Measurements from ENCODE around the gene ACVR1B. TPM values are rescaled to one million over a fixed set of nuclear protein-coding genes. Genes with fewer than 3 reads are reported as not detected.

ACVR1B gene
- total and polyA plus RNA-seq, 9 of the 15 experiments (the other 6 are each of a cell fraction or from before 2014, with no cell fraction given): 0.97 to 15.1 (median 6.8) TPM

DNA sequence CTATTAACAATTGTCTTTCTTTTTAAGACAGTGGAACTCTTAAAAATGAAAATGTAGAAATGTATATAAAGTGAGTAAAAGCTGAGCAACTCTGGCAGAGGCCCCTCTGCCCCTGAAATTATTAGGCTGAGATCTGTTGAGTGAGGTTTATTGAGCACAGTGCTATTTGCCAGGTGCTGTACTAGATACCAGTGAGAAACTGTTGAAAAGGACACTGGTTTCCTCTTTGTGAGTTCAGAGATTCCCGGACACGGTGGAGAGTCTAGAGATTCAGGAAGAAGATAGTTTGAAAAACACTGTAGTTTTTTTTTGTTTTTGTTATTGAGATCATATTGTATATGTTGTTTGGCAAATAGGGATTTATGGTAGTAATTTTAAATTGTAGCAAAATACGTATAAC lies 11.2 kb downstream of the ACVR1B start:
- 37% methylated on average over 3 of the region's 3 CpGs for WGBS (ENCODE audit: insufficient coverage, low coverage, missing lambda C conversion rate)
- CTCF ChIA-PET (ENCODE audit: low intra/inter-chr PET ratio): no interaction called here
- BruUV-seq (replicated peaks): no TSS peak
- Histone ChIP-seq H4K20me1 (replicated peaks; ENCODE audit: control insufficient read depth, insufficient read depth, low read length) (no peaks in the 10 kb centered on the region; the same call in 1 of the 2 replicates), H3K4me1 (replicated peaks in 1 of 2; ENCODE audit: control insufficient read depth in 2 of 2, insufficient read depth in 2 of 2, low read length in 2 of 2) (no peaks in the 10 kb centered on the region; a peak in 1 of 5 replicates), H2AFZ (ENCODE audit: low read depth, low read length) (no peak overlapping the region), H3K79me2 (ENCODE audit: control insufficient read depth, insufficient read depth, low read length) (no peaks in the 10 kb centered on the region), H3K9me1 (ENCODE audit: control insufficient read depth, insufficient read depth, low read length) (no peaks in the 10 kb centered on the region), H3K27me3 (ENCODE audit: control insufficient read depth in 2 of 2, insufficient read depth in 2 of 2, low read length in 2 of 2) (no peaks in the 10 kb centered on the region), H3K9me3 (replicated peaks; ENCODE audit: control insufficient read depth, insufficient read depth, low read depth, low read length) (no peaks in the 10 kb centered on the region), H3K36me3 (ENCODE audit: control insufficient read depth, insufficient read depth, low read length) (peaks cover 5% of the 10 kb centered on the region; the same call in 1 of the 3 replicates), H3K4me3 (no peak overlapping the region), H3K4me2 (ENCODE audit: insufficient read depth, low read length) (no peak overlapping the region), H3K27ac (ENCODE audit: extremely low read depth, low read depth, low read length) (no peak overlapping the region), H3K9ac (ENCODE audit: insufficient read depth in 1 of 2, low read depth in 2 of 2, low read length in 2 of 2) (no peak overlapping the region)
- intact Hi-C loops (cut with micrococcal nuclease) (no loop called here), in situ Hi-C loops (cut with MboI) (no loop called here)
- FAIRE-seq: no peak
- no peak for DNase-seq (ENCODE audit: extremely low read depth in 1 of 4, low spot score in 3 of 4)
- ATAC-seq: no peak
- TF ChIP-seq, protein P1, sequence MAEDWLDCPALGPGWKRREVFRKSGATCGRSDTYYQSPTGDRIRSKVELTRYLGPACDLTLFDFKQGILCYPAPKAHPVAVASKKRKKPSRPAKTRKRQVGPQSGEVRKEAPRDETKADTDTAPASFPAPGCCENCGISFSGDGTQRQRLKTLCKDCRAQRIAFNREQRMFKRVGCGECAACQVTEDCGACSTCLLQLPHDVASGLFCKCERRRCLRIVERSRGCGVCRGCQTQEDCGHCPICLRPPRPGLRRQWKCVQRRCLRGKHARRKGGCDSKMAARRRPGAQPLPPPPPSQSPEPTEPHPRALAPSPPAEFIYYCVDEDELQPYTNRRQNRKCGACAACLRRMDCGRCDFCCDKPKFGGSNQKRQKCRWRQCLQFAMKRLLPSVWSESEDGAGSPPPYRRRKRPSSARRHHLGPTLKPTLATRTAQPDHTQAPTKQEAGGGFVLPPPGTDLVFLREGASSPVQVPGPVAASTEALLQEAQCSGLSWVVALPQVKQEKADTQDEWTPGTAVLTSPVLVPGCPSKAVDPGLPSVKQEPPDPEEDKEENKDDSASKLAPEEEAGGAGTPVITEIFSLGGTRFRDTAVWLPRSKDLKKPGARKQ (CRISPR knock-in tag; IDR thresholded peaks at IDR 0.05): no peak
- TF ChIP-seq SPI1 (IDR thresholded peaks at IDR 0.05; ENCODE audit: borderline replicate concordance, low read depth, low read length) (0 out of 2 replicates have a peak, but pooled peaks have one; percentile 12), ZNF766 (CRISPR knock-in tag; conservative IDR thresholded peaks at IDR 0.05) (peak; percentile 88)
- POLR2A ChIA-PET: interaction anchor here (0.7 to 2.1 kb wide), 3 partner anchors 8 to 36 kb away, joined by 3 to 8 read pairs (median 5); no protein-coding TSS in a partner anchor

DNA sequence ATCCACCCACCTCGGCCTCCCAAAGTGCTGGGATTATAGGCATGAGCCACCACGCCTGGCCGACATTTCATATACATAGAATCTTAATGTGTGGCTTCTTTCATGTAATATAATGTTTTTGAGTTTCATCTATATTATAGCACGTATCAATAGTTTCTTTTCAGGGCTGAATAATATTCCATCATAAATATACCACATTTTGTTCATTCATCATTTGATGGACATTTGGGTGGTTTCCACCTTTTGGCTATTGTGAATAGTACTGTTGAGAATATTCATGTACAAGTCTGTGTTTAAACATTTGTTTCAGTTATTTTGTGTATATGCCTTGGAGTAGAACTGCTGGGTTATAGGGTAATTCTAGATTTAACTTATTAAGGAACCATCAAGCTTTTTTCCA lies 12.0 kb downstream of the ACVR1B start:
- Histone ChIP-seq H3K4me2 (ENCODE audit: insufficient read depth, low read length) (no peak overlapping the region), H3K9me3 (replicated peaks; ENCODE audit: control insufficient read depth, insufficient read depth, low read depth, low read length) (no peaks in the 10 kb centered on the region), H3K36me3 (ENCODE audit: control insufficient read depth, insufficient read depth, low read length) (peaks cover 5% of the 10 kb centered on the region; the same call in 1 of the 3 replicates), H3K4me3 (no peak overlapping the region), H3K79me2 (ENCODE audit: control insufficient read depth, insufficient read depth, low read length) (no peaks in the 10 kb centered on the region), H3K27me3 (ENCODE audit: control insufficient read depth in 2 of 2, insufficient read depth in 2 of 2, low read length in 2 of 2) (no peaks in the 10 kb centered on the region), H2AFZ (ENCODE audit: low read depth, low read length) (no peak overlapping the region), H3K9ac (ENCODE audit: insufficient read depth in 1 of 2, low read depth in 2 of 2, low read length in 2 of 2) (no peak overlapping the region), H3K27ac (ENCODE audit: extremely low read depth, low read depth, low read length) (no peak overlapping the region), H3K9me1 (ENCODE audit: control insufficient read depth, insufficient read depth, low read length) (no peaks in the 10 kb centered on the region), H4K20me1 (replicated peaks; ENCODE audit: control insufficient read depth, insufficient read depth, low read length) (no peaks in the 10 kb centered on the region; the same call in 1 of the 2 replicates), H3K4me1 (replicated peaks in 1 of 2; ENCODE audit: control insufficient read depth in 2 of 2, insufficient read depth in 2 of 2, low read length in 2 of 2) (peaks cover 0 to under 1% of the 10 kb centered on the region in 2 experiments; a peak in 1 of 5 replicates)
- TF ChIP-seq, protein P2, sequence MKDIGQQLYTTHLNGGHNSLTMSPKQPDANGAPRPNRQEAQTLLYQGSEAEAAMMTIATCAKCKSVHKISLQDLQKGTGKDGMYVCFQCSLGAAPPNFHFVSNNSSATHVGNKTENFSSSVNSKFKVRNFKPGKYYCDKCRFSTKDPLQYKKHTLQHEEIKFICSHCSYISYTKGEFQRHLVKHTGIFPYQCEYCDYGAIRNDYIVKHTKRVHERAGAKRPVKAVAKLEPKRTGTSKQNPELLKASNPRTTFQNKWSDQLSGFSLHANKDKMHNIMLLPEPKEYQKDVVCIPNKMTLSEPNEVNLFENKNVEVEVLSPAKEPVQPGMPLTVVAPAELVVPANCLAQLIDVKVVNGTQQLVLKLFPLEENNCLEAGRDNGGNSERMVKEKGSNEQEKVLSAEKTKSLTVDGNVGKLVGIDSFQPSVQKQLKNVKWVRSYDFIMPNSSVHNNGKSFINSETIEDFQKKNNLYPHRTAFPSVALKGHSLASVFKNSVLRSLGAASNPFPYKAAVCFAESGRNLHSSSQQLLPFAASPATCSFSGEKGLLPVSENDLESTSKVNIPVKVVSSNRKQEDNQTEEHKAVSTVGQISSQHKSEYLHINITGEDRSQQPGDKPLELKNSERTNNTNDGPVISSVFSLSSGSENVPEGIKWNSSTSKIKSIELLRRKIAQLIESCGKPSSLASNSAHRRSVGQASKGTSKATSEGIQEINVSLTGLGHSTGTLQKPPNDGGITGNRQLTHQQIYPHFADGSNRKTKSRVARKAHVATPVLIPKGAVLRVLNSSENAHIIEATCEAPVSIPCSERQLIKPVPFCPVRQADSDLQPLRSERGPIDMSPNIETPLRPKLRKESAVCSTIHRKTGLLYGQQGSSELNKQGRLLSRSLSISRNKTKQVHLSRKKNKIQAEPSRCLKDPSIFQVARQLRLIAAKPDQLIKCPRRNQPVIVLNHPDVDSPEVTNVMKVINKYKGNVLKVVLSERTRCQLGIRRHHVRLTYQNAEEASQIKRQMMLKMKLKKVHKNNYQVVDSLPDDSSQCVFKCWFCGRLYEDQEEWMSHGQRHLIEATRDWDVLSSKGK (CRISPR knock-in tag; IDR thresholded peaks at IDR 0.05): no peak
- TF ChIP-seq ZBTB8A (IDR thresholded peaks at IDR 0.05; ENCODE audit: partially characterized antibody): no peak
- no peak for TF ChIP-seq MTA1 (IDR thresholded peaks at IDR 0.05; ENCODE audit: borderline replicate concordance)
- TF ChIP-seq ZNF174 (CRISPR knock-in tag; IDR thresholded peaks at IDR 0.05): no peak
- no peak for TF ChIP-seq ARHGAP35 (IDR thresholded peaks at IDR 0.05; ENCODE audit: partially characterized antibody)
- no peak for TF ChIP-seq SPI1 (IDR thresholded peaks at IDR 0.05; ENCODE audit: borderline replicate concordance, low read depth, low read length)
- no TSS peak for BruUV-seq (replicated peaks)
- 96% methylated on average over 3 of the region's 4 CpGs for WGBS (ENCODE audit: insufficient coverage, low coverage, missing lambda C conversion rate)
- intact Hi-C loops (cut with micrococcal nuclease): no loop called here
- in situ Hi-C loops (cut with MboI): no loop called here
- FAIRE-seq (no peak), ATAC-seq (no peak), DNase-seq (ENCODE audit: extremely low read depth in 1 of 4, low spot score in 3 of 4) (no peak)
- POLR2A ChIA-PET: interaction anchor here (0.6 kb wide), 1 partner anchor 117 kb away, joined by 3 read pairs; no protein-coding TSS in a partner anchor
- CTCF ChIA-PET (ENCODE audit: low intra/inter-chr PET ratio): no interaction called here
